GM12864 (cell line): ENCODE data around the gene TCP11.

Experiments used
- DNase-seq: peaks from one replicate; pipeline ENCODE4 v3.0.0-alpha.2; 2011; ENCODE audit warnings: low read depth
- H3K4me3 ChIP-seq: 2 replicates; pipeline ENCODE4 v1.5.1; 2011; ENCODE audit warnings: mild to moderate bottlenecking, low read depth, low read length, control low read depth
- TF ChIP-seq, protein P1 (sequence below): IDR thresholded peaks from 2 replicates; pipeline ENCODE4 v1.5.1; 2011; ENCODE audit warnings: low read depth, mild to moderate bottlenecking, moderate library complexity, low read length, control low read depth, inconsistent platforms; ENCODE audit errors: missing control alignments

Gene TCP11

DNA sequence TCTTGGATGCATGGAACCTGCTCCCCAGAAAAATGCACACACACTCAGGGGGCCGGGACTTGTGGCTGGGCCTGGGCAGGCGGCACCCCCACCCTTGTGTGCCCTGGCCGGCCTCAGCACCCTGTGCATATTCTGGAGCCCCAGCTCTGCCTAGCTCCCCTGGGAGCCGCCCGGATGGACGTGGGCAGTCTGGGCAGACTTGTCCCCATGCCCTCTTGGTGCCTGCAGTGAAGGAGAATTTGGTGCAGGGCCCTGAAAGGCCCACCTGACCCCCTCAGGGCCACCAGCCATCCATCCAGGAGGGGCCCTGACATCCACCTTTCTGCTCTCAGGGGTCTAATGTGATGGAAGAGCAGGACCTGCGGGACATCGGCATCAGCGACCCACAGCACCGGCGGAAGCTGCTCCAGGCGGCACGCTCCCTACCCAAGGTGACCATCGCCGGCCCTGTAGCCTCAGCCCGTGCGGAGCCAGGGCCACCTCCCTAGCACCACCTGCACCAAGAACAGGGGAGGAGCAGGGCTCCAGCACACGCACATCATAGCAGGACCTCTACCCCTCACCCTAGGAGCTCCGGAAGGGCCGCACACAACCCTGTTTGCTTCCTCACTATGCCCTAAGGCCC, 62.8 kb downstream of the TCP11 start:
- TF ChIP-seq, protein P1, sequence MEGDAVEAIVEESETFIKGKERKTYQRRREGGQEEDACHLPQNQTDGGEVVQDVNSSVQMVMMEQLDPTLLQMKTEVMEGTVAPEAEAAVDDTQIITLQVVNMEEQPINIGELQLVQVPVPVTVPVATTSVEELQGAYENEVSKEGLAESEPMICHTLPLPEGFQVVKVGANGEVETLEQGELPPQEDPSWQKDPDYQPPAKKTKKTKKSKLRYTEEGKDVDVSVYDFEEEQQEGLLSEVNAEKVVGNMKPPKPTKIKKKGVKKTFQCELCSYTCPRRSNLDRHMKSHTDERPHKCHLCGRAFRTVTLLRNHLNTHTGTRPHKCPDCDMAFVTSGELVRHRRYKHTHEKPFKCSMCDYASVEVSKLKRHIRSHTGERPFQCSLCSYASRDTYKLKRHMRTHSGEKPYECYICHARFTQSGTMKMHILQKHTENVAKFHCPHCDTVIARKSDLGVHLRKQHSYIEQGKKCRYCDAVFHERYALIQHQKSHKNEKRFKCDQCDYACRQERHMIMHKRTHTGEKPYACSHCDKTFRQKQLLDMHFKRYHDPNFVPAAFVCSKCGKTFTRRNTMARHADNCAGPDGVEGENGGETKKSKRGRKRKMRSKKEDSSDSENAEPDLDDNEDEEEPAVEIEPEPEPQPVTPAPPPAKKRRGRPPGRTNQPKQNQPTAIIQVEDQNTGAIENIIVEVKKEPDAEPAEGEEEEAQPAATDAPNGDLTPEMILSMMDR, result no peak
- DNase-seq, result no peak

DNA sequence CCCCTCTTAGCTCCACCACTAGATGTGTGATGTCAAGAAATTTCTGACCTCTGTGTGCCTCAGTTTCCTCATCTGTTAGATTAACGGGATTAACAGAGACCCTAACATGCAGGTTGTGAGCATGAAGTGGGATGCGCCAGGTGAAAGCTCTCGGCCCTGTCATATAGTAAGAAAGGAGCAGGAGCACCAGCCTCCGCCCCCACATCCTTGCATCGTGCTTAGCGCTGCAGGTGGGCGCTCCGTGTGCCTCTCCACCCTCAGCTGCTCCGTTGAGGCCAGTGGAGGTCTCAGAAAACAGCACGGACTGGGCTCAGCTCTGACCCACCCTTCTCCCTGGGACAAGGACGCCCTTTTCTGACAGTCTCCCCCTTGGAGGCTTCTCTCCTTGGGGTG, 63.4 kb downstream of the TCP11 start:
- no peak for DNase-seq
- TF ChIP-seq, protein P1, result no peak
- H3K4me3 ChIP-seq, result no peak overlapping the region

More for the DNA sequence above, 62.8 kb downstream of the TCP11 start:
- no peak overlapping the region for H3K4me3 ChIP-seq

DNA sequence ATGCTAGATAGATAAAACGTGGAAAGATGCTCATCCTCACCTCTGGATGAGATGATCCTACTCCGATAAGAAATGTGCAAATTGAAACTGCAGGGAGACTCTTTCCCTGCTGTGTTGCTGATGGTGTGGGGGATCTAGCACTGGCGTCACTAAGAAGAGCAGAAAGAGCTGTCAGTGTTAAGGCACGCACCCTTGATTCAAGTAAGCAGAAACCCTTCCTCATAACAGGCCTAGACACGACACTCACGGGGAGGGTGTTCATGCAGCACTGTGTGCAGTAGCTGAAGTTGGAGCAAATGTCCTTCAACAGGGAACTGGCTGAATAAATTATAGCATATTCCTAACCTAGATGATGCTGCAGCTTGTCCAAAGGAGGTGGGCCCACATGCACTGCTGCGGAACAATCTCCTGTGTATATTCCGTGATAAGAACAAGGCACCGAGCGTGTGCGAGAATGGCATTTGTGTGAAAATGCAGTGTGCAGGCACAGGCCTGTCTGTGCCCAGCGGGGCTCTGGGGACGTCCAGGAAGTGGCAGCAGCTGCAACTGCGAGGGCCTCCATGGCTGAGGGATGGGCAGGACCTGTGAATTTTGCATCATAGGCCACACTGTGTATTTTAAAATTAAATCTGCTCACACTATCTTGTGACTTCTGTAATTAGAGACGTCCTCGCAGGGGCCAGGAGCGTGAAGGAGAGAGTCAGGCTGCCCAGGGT, 64.0 kb downstream of the TCP11 start:
- TF ChIP-seq, protein P1, result no peak
- no peak for DNase-seq
- H3K4me3 ChIP-seq, result no peak overlapping the region

DNA sequence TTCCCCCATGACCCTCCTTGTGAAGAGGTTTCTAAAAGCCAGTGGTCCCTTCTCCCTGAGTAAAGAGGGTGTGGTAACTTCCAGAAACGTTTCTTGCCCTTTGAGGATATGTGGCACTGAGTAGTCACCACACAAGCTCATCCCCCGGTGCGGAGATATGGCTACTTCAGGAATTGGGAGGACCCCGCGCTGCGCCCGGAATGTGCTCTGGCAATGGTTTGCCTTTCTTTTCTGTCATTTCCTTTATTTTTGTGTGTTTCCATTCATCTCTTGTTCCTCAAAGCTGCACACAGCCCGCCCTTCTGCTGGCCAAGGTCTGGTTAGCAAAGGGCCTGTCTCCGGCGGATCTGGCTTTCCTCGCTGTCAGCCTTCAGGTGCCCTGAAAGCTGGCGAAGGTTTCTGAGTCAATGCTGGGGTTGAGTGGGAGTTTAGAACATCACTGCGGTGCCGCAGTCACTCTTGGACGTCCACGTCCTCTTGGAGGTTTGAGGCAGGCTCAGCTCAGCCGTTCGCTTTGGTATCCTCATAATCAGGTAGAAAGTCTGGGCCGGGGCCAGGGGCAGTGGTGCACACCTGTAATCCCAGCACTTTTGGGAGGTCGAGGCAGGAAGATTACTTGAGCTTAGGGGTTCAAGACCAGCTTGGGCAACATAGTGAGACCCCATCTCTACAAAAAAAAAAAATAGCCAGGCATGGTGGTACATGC, 67.2 kb downstream of the TCP11 start:
- TF ChIP-seq, protein P1, result no peak
- no peak overlapping the region for H3K4me3 ChIP-seq
- no peak for DNase-seq

DNA sequence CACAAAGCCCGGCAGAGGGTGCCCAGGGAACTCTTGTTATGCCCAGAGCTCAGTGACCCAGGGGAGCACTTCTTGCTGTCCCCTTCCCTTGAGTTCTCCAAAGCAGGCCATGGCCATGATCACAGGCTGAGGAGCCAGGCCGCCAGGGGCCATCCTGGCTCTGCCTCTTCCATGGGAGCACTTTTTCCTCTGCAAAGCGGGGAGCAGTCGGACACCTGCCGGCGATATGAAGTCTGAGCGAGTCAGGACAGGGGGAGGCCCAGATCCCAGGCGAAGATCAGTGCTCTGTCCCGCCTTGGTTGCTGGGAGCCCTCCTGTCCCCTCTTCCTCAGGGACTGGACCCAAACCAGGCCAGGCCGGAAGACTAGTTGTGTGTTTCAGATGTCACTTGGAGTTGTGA, 67.9 kb downstream of the TCP11 start:
- DNase-seq, result no peak
- TF ChIP-seq, protein P1, result no peak
- H3K4me3 ChIP-seq, result no peak overlapping the region

DNA sequence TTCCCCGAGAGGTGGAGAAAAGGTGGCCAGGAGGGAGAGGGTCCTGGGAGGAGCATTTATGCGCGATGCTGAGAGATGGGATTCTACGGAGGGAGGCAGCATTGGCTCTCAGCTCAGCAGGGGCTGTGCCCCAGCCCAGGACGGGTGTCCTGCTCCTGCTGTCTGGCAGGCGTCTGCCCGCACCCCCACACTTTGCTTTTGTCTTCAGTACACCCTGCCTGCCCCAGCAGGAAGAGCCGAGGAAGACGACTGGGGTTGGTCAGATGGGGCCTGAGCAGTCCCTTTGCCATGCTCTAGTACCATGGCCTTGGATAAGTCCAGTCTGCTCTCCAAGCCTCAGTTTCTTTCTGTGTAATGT, 68.5 kb downstream of the TCP11 start:
- TF ChIP-seq, protein P1, result no peak
- no peak overlapping the region for H3K4me3 ChIP-seq
- DNase-seq, result no peak
